Kidney epithelial cell (primary cell): Measurements from ENCODE around the gene FTO. TPM values are rescaled to one million over a fixed set of nuclear protein-coding genes. Genes with fewer than 3 reads are reported as not detected.

Experiments
- DNase-seq: peaks from one replicate; pipeline ENCODE4 v3.0.0-alpha.2; 2010; ENCODE audit warnings: low read depth
- H3K27me3 ChIP-seq: 2 replicates; pipeline ENCODE4 v1.6.0; 2011; ENCODE audit warnings: low read length; ENCODE audit not compliant: control insufficient read depth, insufficient read depth
- H3K36me3 ChIP-seq: 2 replicates; pipeline ENCODE4 v1.5.1; 2011; ENCODE audit warnings: low read length; ENCODE audit not compliant: control insufficient read depth, insufficient read depth
- H3K4me3 ChIP-seq: 2 replicates; pipeline ENCODE4 v1.5.1; 2011; ENCODE audit warnings: low read depth, mild to moderate bottlenecking, control low read depth, low read length
- CTCF ChIP-seq: IDR thresholded peaks from 2 replicates; pipeline ENCODE4 v1.5.1; 2011; ENCODE audit warnings: mild to moderate bottlenecking, moderate library complexity, low read length, control low read depth, inconsistent platforms; ENCODE audit not compliant: insufficient read depth, poor library complexity, severe bottlenecking
- total RNA-seq: library from RNA; depleted of rRNA; stranded (reverse); fragments of >200 nt; gene quantifications from 2 replicates; pipeline ENCODE4 v1.2.3, GENCODE V29; 2015

The FTO gene
- total RNA-seq, 1 donor from 2014 or later = 66.9 TPM

- no peak overlapping the region for H3K4me3 ChIP-seq
- DNase-seq = no peak
- TF ChIP-seq CTCF = no peak
- no peaks in the 10 kb centered on the region for H3K36me3 ChIP-seq
- no peaks in the 10 kb centered on the region for H3K27me3 ChIP-seq
Measured at GRCh38 chr16:53974484-53975080, 270.6 kb downstream of the FTO start.

- no peak for DNase-seq
- H3K4me3 ChIP-seq = no peak overlapping the region
- no peaks in the 10 kb centered on the region for H3K27me3 ChIP-seq
- TF ChIP-seq CTCF = no peak
- no peaks in the 10 kb centered on the region for H3K36me3 ChIP-seq
Measured at GRCh38 chr16:53980675-53981074, 276.7 kb downstream of the FTO start.

GRCh38 chr16:53982631-53983042 lies 278.7 kb downstream of the FTO start:
- no peak for DNase-seq
- H3K27me3 ChIP-seq = no peaks in the 10 kb centered on the region
- H3K4me3 ChIP-seq = no peak overlapping the region
- no peaks in the 10 kb centered on the region for H3K36me3 ChIP-seq
- no peak for TF ChIP-seq CTCF

GRCh38 chr16:53984936-53985335 lies 281.0 kb downstream of the FTO start:
- H3K27me3 ChIP-seq = no peaks in the 10 kb centered on the region
- no peak for TF ChIP-seq CTCF
- H3K4me3 ChIP-seq = no peak overlapping the region
- no peaks in the 10 kb centered on the region for H3K36me3 ChIP-seq
- no peak for DNase-seq

GRCh38 chr16:53985861-53986260 lies 281.9 kb downstream of the FTO start:
- H3K27me3 ChIP-seq = no peaks in the 10 kb centered on the region
- no peak for TF ChIP-seq CTCF
- no peak overlapping the region for H3K4me3 ChIP-seq
- no peak for DNase-seq
- H3K36me3 ChIP-seq = no peaks in the 10 kb centered on the region

GRCh38 chr16:53986793-53987192 lies 282.8 kb downstream of the FTO start:
- no peak for DNase-seq
- no peaks in the 10 kb centered on the region for H3K27me3 ChIP-seq
- no peaks in the 10 kb centered on the region for H3K36me3 ChIP-seq
- no peak overlapping the region for H3K4me3 ChIP-seq
- TF ChIP-seq CTCF = no peak
